Stimulated activated CD4-positive, alpha-beta T cell treated with anti-CD3 and anti-CD28 coated beads, Interleukin-12 subunit alpha, Interleukin-12 subunit beta, amount 100 ng/mL, for 4 hours (primary cell): ENCODE results near the gene TBC1D3B.
"Not testable (repeated sequence)": the region's sequence is repeated elsewhere in the genome, so short reads cannot be mapped to it uniquely, and the experiment has no call there.

Experiments
- DNase-seq: peaks from one replicate; pipeline ENCODE4 v3.0.0-alpha.2; 2020

TBC1D3B gene

GRCh38 chr17:36198831-36199465 is 22.5 kb upstream of the TBC1D3B start:
- DNase-seq, result no peak

- no peak for DNase-seq
Observed at GRCh38 chr17:36197387-36197703, 20.9 kb upstream of the TBC1D3B start.

GRCh38 chr17:36196131-36196486 is 19.7 kb upstream of the TBC1D3B start:
- no peak for DNase-seq

GRCh38 chr17:36195434-36196130 is 19.1 kb upstream of the TBC1D3B start:
- no peak for DNase-seq

- not testable (repeated sequence) for DNase-seq
Observed at GRCh38 chr17:36194832-36195433, 18.5 kb upstream of the TBC1D3B start.

GRCh38 chr17:36194147-36194831 is 17.9 kb upstream of the TBC1D3B start:
- not testable (repeated sequence) for DNase-seq

GRCh38 chr17:36193216-36193775 is 16.9 kb upstream of the TBC1D3B start:
- DNase-seq, result no peak

GRCh38 chr17:36190549-36191330 is 14.3 kb upstream of the TBC1D3B start:
- not testable (repeated sequence) for DNase-seq

- DNase-seq, result not testable (repeated sequence)
Observed at GRCh38 chr17:36189993-36190392, 13.6 kb upstream of the TBC1D3B start.

- no peak for DNase-seq
Observed at GRCh38 chr17:36188891-36189306, 12.5 kb upstream of the TBC1D3B start.

GRCh38 chr17:36187943-36188665 is 11.7 kb upstream of the TBC1D3B start:
- not testable (repeated sequence) for DNase-seq

- not testable (repeated sequence) for DNase-seq
Observed at GRCh38 chr17:36186810-36187763, 10.7 kb upstream of the TBC1D3B start.

GRCh38 chr17:36185416-36185815 is 9.0 kb upstream of the TBC1D3B start:
- DNase-seq, result no peak

GRCh38 chr17:36184023-36184765 is 7.8 kb upstream of the TBC1D3B start:
- no peak for DNase-seq

GRCh38 chr17:36183001-36183971 is 6.8 kb upstream of the TBC1D3B start:
- no peak for DNase-seq

GRCh38 chr17:36182176-36183000 is 6.0 kb upstream of the TBC1D3B start:
- no peak for DNase-seq

- DNase-seq, result not testable (repeated sequence)
Observed at GRCh38 chr17:36181446-36182175, 5.2 kb upstream of the TBC1D3B start.
